CD14-positive monocyte (primary cell): ENCODE data around the gene SPI1. TPM values are rescaled to one million over a fixed set of nuclear protein-coding genes. Genes with fewer than 3 reads are reported as not detected.

ENCODE experiments used
- DNase-seq, 3 donors: peaks; one replicate each; pipeline ENCODE4 v3.0.0-alpha.2; 2011 to 2022
- H2AFZ ChIP-seq: 2 replicates; pipeline ENCODE4 v1.6.0; 2012; ENCODE audit warnings: mild to moderate bottlenecking, low read depth, low read length, inconsistent platforms; ENCODE audit not compliant: insufficient read depth, poor library complexity, severe bottlenecking
- H3K27ac ChIP-seq, 2 donors: 1 replicate in 1 of 2; 2 replicates in 1 of 2; pipeline ENCODE4 v1.5.1; 2012 to 2013; ENCODE audit warnings: low read length in 2 of 2, control low read depth in 1 of 2, inconsistent platforms in 1 of 2, low read depth in 1 of 2, mild to moderate bottlenecking in 1 of 2
- H3K27me3 ChIP-seq, 2 donors: one replicate each; pipeline versions ENCODE4 v1.6.0 to v1.6.1; 2011 to 2013; ENCODE audit warnings: low read length in 2 of 2; ENCODE audit not compliant: control insufficient read depth in 2 of 2, insufficient read depth in 2 of 2
- H3K36me3 ChIP-seq, 2 donors: replicated peaks in 1 of 2; 1 replicate in 1 of 2; 2 replicates in 1 of 2; pipeline versions ENCODE4 v1.5.1 to v1.6.1; 2012 to 2013; ENCODE audit warnings: low read length in 2 of 2, control low read depth in 1 of 2, inconsistent platforms in 1 of 2, mild to moderate bottlenecking in 1 of 2; ENCODE audit not compliant: insufficient read depth in 2 of 2, control insufficient read depth in 1 of 2
- H3K4me1 ChIP-seq, 2 donors: 1 replicate in 1 of 2; 2 replicates in 1 of 2; pipeline versions ENCODE4 v1.5.1 to v1.6.1; 2012 to 2013; ENCODE audit warnings: low read length in 2 of 2, control low read depth in 1 of 2, inconsistent platforms in 1 of 2, mild to moderate bottlenecking in 1 of 2, moderate library complexity in 1 of 2; ENCODE audit not compliant: insufficient read depth in 2 of 2, control insufficient read depth in 1 of 2
- H3K4me2 ChIP-seq: replicated peaks from 2 replicates; pipeline ENCODE3; 2012; ENCODE audit warnings: low read length, moderate library complexity, mild to moderate bottlenecking; ENCODE audit not compliant: poor library complexity, severe bottlenecking; ENCODE audit errors: extremely low read depth
- H3K4me3 ChIP-seq, 3 experiments: fragments of 200-600 bp in 1 of 3; sonication (generic) in 1 of 3; replicated peaks in 1 of 3; 1 replicate in 2 of 3; 2 replicates in 1 of 3; pipeline ENCODE4 v1.5.1; 2011 to 2013; ENCODE audit warnings: low read length in 3 of 3, mild to moderate bottlenecking in 3 of 3, control low read depth in 2 of 3, low read depth in 2 of 3, inconsistent platforms in 1 of 3, moderate library complexity in 1 of 3
- H3K79me2 ChIP-seq: 2 replicates; pipeline ENCODE4 v1.6.0; 2012; ENCODE audit warnings: mild to moderate bottlenecking, control low read depth, inconsistent platforms, low read length, moderate library complexity; ENCODE audit not compliant: insufficient read depth
- H3K9ac ChIP-seq: 2 replicates; pipeline ENCODE4 v1.6.0; 2017; ENCODE audit warnings: low read length, mild to moderate bottlenecking; ENCODE audit not compliant: insufficient read depth, poor library complexity, severe bottlenecking
- H3K9me3 ChIP-seq, 2 donors: replicated peaks in 1 of 2; 1 replicate in 1 of 2; 2 replicates in 1 of 2; pipeline versions ENCODE4 v1.5.1 to v1.6.1; 2012 to 2013; ENCODE audit warnings: low read length in 2 of 2, control low read depth in 1 of 2; ENCODE audit not compliant: control insufficient read depth in 1 of 2, insufficient read depth in 1 of 2
- H4K20me1 ChIP-seq: 2 replicates; pipeline ENCODE4 v1.6.0; 2012; ENCODE audit warnings: mild to moderate bottlenecking, low read length, control low read depth, moderate library complexity; ENCODE audit not compliant: insufficient read depth
- H3K27ac Mint-ChIP-seq, 7 donors: one replicate each; pipeline ENCODE4 v1.8.0; 2020; ENCODE audit warnings: mild to moderate bottlenecking in 7 of 7, mixed read lengths in 7 of 7, moderate library complexity in 6 of 7, inconsistent platforms in 2 of 7
- H3K27me3 Mint-ChIP-seq, 3 donors: one replicate each; pipeline ENCODE4 v1.8.0; 2021 to 2022; ENCODE audit warnings: low read depth in 3 of 3, mild to moderate bottlenecking in 3 of 3, mixed read lengths in 3 of 3, moderate library complexity in 3 of 3, inconsistent platforms in 1 of 3
- H3K36me3 Mint-ChIP-seq, 2 donors: one replicate each; pipeline ENCODE4 v1.8.0; 2020; ENCODE audit warnings: mixed read lengths in 2 of 2, inconsistent platforms in 1 of 2, mild to moderate bottlenecking in 1 of 2
- H3K4me1 Mint-ChIP-seq: one replicate; pipeline ENCODE4 v1.8.0; 2020; ENCODE audit warnings: mild to moderate bottlenecking, mixed read lengths
- H3K4me3 Mint-ChIP-seq, 2 donors: one replicate each; pipeline ENCODE4 v1.8.0; 2020; ENCODE audit warnings: mild to moderate bottlenecking in 2 of 2, mixed read lengths in 2 of 2, moderate library complexity in 1 of 2
- H3K9me3 Mint-ChIP-seq, 7 donors: one replicate each; pipeline ENCODE4 v1.8.0; 2020 to 2022; ENCODE audit warnings: mixed read lengths in 7 of 7, mild to moderate bottlenecking in 6 of 7, moderate library complexity in 6 of 7, inconsistent platforms in 2 of 7
- CTCF ChIP-seq: fragments of 200-600 bp; IDR thresholded peaks from one replicate; pipeline ENCODE4 v1.8.0; 2022; ENCODE audit warnings: antibody characterized with exemption, mild to moderate bottlenecking
- WGBS: methylation state at CpG from one replicate; pipeline ENCODE4 v1.1.5; 2013; ENCODE audit warnings: missing lambda C conversion rate; ENCODE audit not compliant: insufficient coverage; 5-methylcytosine and 5-hydroxymethylcytosine counted together
- intact Hi-C, 2 donors: fragments of 100-400 bp; cut with micrococcal nuclease; formaldehyde crosslinking; loops; one replicate each; pipeline versions ENCODE4 v1.15.0 to v1.15.1; 2023
- polyA plus RNA-seq, 3 donors: library from polyadenylated mRNA; depleted of rRNA in 1 of 3; unstranded in 2 of 3; stranded (reverse) in 1 of 3; fragments of 300-500 nt in 2 of 3; fragments of >200 nt in 1 of 3; fragmentation: Illumina TruSeq in 2 of 3; gene quantifications; 1 replicate in 2 of 3; 2 replicates in 1 of 3; pipeline ENCODE4 v1.2.3, GENCODE V29; 2012 to 2021

The SPI1 gene
- polyA plus RNA-seq, 3 donors: 156 to 914 (median 223) TPM

- peaks cover 61 to 84% of the 10 kb centered on the region in 2 donors for H3K36me3 ChIP-seq
- H3K4me3 ChIP-seq: no peak overlapping the region
- H3K27ac Mint-ChIP-seq: no peak overlapping the region
- peaks cover 71% of the 10 kb centered on the region for H3K79me2 ChIP-seq
- H2AFZ ChIP-seq: no peak overlapping the region
- peaks cover 40% of the 10 kb centered on the region for H3K4me1 Mint-ChIP-seq
- peaks cover 17 to 36% of the 10 kb centered on the region in 2 donors for H3K36me3 Mint-ChIP-seq
- no peaks in the 10 kb centered on the region for H3K27me3 ChIP-seq
- intact Hi-C loops: no loop called here
- 89% methylated on average over 6 of the region's 6 CpGs for WGBS
- H3K4me2 ChIP-seq: no peak overlapping the region
- DNase-seq: no peak
- no peaks in the 10 kb centered on the region for H3K27me3 Mint-ChIP-seq
- no peaks in the 10 kb centered on the region for H3K9me3 Mint-ChIP-seq
- peak overlapping the region; percentile 57 to 82 for H3K27ac ChIP-seq
- H4K20me1 ChIP-seq: peaks cover 100% of the 10 kb centered on the region
- no peak overlapping the region for H3K9ac ChIP-seq
- H3K4me3 Mint-ChIP-seq: no peak overlapping the region
- H3K4me1 ChIP-seq: peaks cover 44 to 48% of the 10 kb centered on the region in 2 donors
- no peak for TF ChIP-seq CTCF
- no peaks in the 10 kb centered on the region for H3K9me3 ChIP-seq
These were observed 20.2 kb downstream of the SPI1 start for GRCh38 chr11:47357985-47358730.

DNA sequence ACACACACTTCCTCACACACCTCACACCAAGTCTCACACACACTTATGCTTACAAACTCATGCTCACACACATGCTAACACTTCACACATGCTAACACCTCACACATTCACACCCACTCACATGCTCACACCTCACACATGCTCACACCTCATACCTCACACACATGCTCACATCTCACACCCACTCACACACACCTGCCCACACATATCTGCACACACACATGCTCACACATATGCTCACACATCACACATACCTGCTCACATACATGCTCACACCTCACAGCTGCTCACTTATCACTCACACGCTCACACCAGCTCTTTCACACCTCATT, 21.4 kb downstream of the SPI1 start:
- Histone ChIP-seq H3K36me3 (peaks cover 56 to 84% of the 10 kb centered on the region in 2 donors), H3K9ac (no peak overlapping the region), H3K4me2 (no peak overlapping the region), H3K9me3 (no peaks in the 10 kb centered on the region), H3K27me3 (no peaks in the 10 kb centered on the region), H3K4me3 (no peak overlapping the region), H3K4me1 (peaks cover 32 to 36% of the 10 kb centered on the region in 2 donors), H2AFZ (no peak overlapping the region), H3K27ac (peak overlapping the region in 1 of 2 donors; percentile 8), H4K20me1 (peaks cover 100% of the 10 kb centered on the region), H3K79me2 (peaks cover 59% of the 10 kb centered on the region)
- H3K36me3 Mint-ChIP-seq: peaks cover 11 to 34% of the 10 kb centered on the region in 2 donors
- peaks cover 0 to 2% (median 0%) of the 10 kb centered on the region in 7 donors for H3K9me3 Mint-ChIP-seq
- H3K27ac Mint-ChIP-seq: no peak overlapping the region
- H3K4me3 Mint-ChIP-seq: no peak overlapping the region
- peaks cover 31% of the 10 kb centered on the region for H3K4me1 Mint-ChIP-seq
- TF ChIP-seq CTCF: no peak
- no peaks in the 10 kb centered on the region for H3K27me3 Mint-ChIP-seq
- WGBS: 100% methylated on average over 1 of the region's 1 CpG
- intact Hi-C loops: no loop called here
- no peak for DNase-seq
